HG03175 (cell line): ENCODE measurements around the gene TRPM1.
A peak's percentile ranks its signal among the peaks of the same experiment; 100 is the strongest.

Experiments
- ATAC-seq: cut with Tn5 transposase; IDR thresholded peaks from one replicate; pipeline ENCODE4 v1.9.1; 2021; ENCODE audit warnings: mild to moderate bottlenecking, moderate library complexity; ENCODE audit not compliant: unreplicated experiment

The TRPM1 gene

GRCh38 chr15:31051496-31052080 is 49.9 kb downstream of the TRPM1 start:
- no peak for ATAC-seq

DNA sequence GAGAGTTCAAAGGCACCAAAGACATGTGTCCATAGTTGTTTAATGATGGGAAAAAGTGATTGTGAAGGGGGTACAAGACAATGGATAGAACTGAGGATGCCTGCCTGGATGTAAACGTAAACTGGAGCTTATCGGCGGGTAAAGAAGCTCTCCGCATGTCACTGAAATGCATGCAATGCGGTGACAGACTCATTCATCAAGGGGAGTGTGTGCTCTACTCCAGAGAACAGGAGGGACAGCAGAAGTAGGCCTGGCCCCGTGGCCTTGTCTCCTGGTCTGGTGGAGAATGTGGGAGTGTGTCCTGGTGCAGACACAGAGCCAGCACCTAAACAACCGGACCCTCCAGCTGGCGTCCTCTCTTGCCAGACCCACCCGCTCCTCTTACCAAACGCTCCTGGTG is 50.6 kb downstream of the TRPM1 start:
- no peak for ATAC-seq

DNA sequence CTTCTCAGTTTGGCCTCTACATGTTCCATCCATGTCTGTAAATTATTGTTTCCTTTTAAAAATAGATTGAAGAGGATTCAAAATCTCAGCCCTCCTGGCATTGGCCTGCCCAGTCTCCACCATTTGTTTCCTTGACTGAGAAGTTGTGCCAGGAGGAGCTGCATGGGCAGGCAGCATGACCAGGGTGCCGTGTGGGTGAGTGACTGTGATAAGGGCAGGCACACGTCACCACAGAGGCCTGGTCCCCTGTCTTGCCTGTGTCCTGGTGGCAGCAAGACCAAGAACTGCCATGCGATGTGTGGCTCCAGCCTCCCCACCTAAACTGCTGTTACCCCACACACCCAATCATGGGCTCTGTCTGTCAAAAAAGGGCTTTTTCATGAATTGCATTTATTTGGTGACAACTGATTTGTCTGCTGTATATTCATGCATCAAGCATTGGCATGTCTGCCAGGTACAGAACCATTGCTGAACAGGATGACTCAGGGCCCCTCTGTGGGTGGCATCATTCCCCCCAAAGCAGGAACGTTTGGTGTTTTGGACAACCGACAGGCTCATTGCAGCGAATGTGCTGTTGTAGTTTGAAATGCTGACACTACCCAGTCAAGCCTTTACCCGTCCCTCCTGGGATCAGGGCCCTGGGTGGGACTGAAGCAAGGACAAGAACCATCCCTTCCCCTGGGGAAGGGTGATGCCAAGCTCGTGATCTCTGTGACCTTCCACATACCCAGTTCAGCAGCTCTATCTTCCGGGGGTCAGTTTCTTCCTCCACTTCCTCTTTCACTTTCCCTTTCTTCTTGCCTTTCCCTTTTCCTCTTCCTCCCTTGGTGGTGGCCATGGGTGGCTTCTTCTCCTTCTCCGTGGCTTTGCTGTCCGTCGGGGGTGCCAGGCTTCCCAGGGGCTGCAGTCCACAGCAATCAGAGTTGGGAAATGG is 51.6 kb downstream of the TRPM1 start:
- no peak for ATAC-seq

- ATAC-seq = no peak
These were observed 52.4 kb downstream of the TRPM1 start for GRCh38 chr15:31049111-31049510.

GRCh38 chr15:31047437-31047836 is 54.1 kb downstream of the TRPM1 start:
- no peak for ATAC-seq

DNA sequence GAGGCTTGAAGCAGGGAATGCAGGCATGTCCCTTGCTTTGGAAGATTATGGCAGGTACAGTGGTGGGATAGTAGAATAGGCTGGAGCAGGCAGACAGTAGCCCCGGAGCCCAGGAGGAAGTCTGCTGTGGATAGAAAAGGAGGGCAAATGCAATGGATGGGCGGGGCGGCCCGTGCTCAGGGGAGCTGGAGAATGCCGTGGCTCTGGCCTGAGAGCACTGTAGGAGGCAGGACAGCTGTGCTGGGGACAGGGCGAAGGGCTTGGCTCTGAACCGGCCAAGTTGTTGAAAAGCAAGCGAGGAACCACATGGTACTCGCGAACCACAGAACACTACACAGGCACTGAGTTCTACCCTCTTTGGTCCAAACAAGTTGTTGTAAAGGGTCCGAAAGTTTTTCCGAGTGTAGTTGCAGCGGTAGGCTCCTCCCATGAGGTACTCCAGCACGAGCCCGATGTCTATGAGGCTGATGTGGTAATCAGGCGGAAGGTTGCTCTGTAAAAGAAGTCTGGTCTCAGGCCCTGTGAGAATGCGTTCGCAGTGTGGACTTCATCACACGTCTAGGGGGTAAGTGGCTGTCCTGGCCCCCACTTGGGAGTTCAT is 54.7 kb downstream of the TRPM1 start:
- no peak for ATAC-seq

GRCh38 chr15:31045606-31046005 is 55.9 kb downstream of the TRPM1 start:
- no peak for ATAC-seq

DNA sequence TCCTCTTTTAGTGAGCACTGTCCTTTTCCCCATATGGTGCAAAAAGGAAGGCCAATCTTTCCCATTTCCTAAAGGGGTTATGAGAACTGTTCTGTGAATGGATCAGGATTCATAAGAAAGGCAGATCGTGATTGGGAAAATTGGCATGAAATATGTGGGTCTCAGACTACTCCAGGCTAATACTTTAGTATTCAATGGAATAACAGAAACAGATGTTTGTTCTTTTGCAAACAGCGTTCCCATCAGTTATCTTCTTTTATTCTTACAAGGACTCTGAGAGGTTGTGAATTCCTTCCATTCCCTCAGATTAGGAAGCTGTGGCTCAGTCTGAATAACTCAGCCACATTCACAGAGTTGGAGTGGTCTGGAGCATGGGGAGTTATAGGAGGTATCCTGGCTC is 58.8 kb downstream of the TRPM1 start:
- no peak for ATAC-seq

- no peak for ATAC-seq
These were observed 59.9 kb downstream of the TRPM1 start for GRCh38 chr15:31041610-31042009.

GRCh38 chr15:31040611-31041010 is 60.9 kb downstream of the TRPM1 start:
- ATAC-seq = no peak

DNA sequence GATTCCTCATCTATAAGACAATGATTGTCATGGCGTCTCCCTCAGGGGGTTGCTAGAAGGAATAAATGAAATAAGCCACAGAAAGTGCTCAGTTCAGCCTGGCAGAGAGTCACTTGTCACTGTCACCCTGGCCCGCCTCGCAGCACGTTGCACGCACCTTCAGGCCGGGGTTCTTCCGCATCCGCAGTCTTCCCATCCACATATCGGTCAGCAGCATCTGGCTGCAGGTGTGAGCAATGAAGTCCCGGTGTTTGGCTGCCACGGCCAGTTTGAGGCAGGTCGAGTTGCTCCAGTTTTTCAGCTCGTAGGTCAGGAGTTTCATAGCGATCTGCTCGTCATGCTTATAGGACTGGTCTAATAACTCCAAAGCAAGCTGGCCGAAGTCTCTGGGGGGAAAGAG is 61.6 kb downstream of the TRPM1 start:
- ATAC-seq = no peak

DNA sequence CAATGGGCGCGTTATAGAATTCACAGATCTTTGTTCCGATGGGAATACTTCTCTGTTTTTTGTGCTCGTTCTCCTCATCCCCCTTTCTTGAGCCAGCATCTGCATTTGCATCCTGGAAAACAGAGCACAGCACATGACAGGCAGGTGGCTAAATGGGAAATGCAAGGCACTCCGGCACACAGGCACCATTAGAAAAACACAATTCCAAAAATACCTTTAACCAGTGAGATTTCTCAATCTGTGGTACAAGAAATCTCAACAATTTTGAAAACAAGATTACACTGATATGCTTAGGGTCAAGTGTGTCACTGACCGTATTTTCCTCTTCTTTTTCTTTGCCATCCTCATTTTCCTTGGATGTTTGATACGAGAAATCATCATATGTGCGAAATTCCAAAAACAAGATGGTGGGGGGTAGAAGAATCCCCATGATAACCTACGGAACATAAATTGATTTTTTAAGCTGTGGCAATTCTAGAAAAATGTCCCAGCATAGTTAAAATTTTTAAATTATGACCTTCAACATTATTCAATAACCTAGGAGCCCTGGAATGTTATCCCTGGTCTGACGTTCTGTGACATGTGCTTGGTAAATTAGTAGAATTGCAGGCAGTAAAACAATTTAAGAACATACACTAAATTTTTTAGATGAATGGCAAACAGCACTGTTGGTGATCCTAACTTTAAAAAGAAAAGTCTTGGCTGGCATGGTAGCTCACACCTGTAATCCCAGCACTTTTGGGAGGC is 63.6 kb downstream of the TRPM1 start:
- ATAC-seq = no peak

DNA sequence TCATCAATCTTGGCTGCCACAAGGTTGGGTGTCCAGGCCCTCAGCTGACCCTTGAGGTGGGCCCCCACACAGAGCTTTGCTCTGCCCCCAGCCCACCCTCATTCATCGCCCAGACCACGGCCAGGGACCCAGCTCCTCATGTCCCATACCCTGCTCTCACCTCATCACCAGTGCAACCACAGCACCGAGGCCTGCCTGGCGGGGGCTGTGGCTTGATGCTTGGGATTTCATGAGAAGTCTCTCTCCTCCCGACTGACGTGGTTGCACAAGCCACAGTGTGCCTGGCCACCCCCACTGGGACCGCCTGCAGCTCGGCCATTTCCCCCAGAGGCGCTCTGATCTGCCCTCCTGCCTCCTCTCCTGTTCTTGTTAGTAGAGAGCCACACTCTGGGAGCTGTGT is 64.7 kb downstream of the TRPM1 start:
- ATAC-seq = no peak

DNA sequence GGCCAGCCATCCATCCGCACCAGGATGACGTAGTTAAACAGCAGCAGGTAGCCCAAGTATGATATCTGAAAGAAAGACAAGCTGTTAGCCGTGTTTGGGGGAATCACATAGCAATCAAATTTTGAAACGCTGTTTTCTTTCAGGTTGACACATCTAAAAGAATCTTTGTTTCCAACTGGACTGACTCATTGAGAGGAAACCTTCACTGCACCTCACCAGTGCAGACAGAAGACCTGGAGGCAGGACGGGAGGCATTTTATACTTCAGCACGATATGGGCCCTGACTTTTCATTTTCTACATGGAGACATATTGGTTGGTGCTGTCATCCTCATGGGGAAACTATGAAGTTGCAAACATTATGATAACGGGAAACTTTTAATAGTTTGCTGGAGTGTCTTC is 65.9 kb downstream of the TRPM1 start:
- no peak for ATAC-seq

GRCh38 chr15:31034152-31034551 is 67.4 kb downstream of the TRPM1 start:
- ATAC-seq = no peak

DNA sequence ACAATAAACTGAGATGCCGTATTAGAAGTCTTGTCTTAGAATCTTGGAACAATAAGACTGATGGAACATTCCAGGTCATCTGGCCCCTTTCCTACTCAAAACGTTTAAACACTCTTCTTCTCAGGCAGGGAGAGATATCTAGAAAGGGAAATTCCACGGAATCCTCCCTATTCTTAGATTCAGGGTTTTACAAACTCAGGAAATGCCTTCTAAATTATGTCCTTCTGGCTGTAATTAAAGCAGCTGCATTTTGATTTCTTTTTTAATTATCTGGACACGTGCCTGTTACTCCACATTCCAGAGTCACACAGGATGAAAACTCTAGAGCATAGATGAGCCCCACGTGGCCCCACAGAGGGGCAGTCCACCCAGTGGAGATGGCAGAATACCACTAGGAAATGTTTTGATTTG is 68.6 kb downstream of the TRPM1 start:
- no peak for ATAC-seq

DNA sequence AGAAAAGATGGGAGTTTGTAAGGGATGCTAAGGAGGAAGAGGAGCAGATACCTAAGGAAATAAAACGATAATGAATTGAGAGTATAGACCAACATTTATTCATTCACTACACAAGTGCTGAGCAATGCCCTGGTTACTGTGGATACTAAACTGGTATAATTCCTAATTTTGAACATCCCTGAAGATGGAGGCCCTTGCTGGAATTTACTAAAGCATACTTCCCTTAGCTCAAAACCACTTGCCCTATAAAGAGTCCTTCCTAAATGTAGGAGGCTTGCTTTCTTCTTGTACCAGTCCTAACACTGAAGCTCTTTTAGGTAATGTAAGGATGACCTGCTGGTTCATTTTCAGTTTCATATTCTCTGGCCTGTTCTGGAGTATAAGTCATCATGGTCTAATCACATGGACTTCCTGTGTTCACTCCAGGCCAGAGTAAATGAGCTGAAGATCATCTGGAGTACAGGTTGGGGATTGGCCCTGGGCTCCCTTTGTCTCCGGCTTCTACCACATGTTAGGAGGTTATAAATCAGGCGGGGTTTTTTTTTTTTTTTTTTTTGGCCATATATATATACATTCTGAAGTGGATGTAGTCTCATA is 70.0 kb downstream of the TRPM1 start:
- peak; percentile 84 for ATAC-seq

DNA sequence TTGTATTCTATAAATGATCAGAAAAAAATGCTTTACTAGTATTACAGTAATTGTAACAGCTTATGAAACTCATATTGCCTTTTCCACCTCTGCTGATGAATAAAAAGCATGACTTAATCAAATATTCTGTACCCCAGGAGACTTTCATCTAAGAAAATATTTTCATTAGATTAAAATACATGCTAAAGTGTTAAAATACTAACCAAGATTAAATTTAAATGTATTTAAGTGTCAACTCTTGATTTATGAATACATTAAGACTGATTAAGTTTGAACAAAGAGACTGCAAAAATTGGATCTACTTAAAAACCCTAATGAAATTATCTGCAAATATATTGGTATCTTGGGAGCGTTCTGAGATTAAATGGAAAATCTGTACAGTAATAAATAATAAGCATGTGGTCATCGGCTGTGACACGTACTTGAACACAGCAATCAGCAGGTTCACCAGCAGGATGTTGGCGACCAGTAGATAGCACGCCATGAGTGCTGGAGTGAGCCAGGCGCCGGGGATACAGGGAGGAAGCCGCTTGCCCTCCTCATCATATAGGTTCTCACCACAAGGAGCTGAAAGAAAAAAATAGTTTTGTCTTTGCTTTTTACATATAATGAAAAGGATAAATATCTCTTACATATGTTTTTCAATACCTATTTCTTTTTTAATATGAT is 73.5 kb downstream of the TRPM1 start:
- no peak for ATAC-seq

GRCh38 chr15:31025996-31026395 is 75.5 kb downstream of the TRPM1 start:
- ATAC-seq = no peak

DNA sequence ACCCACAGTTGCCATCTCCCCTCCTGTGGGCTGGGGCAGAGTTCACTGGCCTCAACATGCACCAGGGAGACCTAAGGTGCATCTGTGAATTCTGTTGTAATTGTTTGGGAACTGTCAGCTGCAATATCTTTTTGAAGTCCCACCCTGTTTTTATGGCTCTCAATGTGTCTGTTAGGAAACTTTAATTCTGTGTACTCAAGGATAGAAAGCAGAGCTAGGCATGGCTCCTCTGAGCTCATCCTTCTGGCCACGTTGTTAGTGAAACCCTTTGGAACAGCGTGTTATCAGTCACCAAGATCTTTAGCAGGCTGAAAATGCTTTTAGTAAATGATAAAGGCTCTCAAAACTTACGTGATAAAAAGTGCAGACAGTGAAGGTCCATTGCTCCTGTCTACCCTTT is 76.5 kb downstream of the TRPM1 start:
- ATAC-seq = no peak
